ENCODE data around the gene DUSP18.
"Not testable (repeated sequence)": the region's sequence is repeated elsewhere in the genome, so short reads cannot be mapped to it uniquely, and the experiment has no call there.

DUSP18 gene

DNA sequence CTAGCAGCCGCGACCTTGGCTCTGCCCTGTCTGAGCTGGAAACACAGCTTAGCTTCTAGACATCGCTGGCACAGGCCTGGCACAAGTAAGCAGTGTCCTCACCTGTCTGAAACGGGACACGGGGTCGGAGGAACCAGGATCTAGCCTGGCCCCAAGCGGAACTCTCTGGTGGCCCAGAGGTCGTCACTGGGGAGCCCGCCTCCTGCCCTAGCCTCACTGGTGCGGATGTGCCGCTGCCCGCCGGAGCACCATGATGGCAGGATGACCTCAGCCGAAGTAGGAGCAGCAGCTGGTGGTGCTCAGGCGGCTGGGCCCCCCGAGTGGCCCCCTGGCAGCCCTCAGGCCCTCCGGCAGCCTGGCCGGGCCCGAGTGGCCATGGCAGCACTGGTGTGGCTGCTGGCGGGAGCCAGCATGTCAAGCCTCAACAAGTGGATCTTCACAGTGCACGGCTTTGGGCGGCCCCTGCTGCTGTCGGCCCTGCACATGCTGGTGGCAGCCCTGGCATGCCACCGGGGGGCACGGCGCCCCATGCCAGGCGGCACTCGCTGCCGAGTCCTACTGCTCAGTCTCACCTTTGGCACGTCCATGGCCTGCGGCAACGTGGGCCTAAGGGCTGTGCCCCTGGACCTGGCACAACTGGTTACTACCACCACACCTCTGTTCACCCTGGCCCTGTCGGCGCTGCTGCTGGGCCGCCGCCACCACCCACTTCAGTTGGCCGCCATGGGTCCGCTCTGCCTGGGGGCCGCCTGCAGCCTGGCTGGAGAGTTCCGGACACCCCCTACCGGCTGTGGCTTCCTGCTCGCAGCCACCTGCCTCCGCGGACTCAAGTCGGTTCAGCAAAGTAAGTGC lies 31.2 kb downstream of the DUSP18 start:
- no peak for DNase-seq

DNA sequence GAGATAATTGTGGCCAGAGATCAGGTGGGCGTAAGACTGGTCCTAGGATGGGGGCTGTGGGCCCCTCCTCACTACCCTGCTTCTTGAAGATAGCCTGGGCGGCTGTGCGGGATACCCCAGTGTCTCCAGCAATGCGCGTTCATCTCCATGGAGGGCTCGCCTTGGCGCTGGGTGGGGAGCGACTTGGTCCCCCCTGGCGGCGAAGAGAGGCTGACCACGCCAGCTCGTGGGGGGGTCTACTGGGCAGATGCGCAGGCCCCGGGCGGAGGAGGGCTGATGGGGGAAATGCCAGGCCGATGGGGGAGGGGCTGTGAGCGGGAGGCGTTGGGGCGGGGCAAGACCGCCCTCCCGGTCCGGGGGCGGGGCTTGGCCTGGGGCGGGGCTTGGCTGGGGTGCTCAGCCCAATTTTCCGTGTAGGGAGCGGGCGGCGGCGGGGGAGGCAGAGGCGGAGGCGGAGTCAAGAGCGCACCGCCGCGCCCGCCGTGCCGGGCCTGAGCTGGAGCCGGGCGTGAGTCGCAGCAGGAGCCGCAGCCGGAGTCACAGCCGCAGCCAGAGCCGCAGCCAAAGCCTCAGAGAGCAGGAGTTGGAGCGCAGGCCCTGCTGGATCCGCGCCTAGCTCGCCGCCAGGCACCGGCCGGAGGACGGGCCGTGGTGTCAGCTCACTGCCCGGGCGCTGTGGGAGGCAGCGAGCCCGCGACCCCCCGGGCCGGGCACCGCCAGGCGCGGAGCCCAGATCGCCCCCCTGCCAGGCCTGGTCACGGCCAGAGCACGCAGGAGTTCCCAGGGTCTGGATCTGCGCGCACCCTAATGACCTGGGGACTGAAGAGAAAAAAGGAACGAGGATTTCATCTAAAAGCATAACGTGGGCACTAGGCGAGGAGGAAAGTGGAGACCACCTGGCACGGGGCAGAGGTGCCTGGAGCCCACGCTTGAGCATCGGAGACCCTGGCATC lies 32.1 kb downstream of the DUSP18 start, which contains the start of gene SLC35E4:
SLC35E4 (plus strand) TSS at position 509 of the 953 bp plus-strand sequence. CDS start 670 bp downstream, outside the sequence.
- peak; percentile 52 for DNase-seq

GRCh38 chr22:30634471-30635233 lies 33.0 kb downstream of the DUSP18 start:
- peak; percentile 58 for DNase-seq

- DNase-seq = not testable (repeated sequence)
Measured at GRCh38 chr22:30631469-30631868, 36.2 kb downstream of the DUSP18 start.

DNA sequence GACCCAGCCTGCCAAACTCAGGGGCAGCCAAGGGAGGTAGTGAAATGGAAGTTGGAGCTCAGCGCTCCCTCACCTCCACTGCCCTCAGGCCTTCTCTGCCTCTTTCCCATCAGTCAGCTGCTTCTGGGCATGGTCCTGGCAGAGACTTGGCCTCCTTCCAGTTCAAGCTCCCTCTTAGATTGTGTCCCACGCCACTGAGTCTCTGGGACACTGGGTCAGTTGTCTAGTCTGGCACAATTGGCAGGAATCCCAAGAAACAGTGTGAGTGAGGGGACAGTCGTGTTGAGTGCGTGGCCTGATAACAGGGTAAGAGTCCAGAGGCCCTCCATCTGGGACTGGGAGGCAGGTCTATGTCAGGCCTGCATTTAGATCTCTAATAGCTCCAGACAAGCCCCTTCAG lies 39.2 kb downstream of the DUSP18 start:
- DNase-seq = no peak

DNA sequence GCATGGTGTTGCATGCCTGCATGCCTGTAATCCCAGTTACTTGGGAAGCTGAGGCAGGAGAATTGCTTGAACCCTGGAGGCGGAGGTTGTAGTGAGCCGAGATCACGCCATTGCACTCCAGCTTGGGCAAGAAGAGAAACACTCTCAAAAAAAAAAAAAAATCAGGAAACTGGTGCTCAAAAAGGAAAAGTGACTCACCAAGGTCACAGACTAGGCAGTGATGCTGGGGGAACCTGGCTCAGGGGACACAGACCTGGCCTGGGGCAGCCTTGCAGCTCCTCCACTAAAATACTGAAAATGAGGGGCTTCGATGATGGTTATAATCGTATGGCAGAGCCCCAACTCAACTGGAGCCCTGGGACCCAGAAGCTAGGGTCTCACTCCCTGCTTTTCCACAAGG lies 40.2 kb downstream of the DUSP18 start:
- DNase-seq = no peak

GRCh38 chr22:30626413-30626812 lies 41.3 kb downstream of the DUSP18 start:
- DNase-seq = no peak

DNA sequence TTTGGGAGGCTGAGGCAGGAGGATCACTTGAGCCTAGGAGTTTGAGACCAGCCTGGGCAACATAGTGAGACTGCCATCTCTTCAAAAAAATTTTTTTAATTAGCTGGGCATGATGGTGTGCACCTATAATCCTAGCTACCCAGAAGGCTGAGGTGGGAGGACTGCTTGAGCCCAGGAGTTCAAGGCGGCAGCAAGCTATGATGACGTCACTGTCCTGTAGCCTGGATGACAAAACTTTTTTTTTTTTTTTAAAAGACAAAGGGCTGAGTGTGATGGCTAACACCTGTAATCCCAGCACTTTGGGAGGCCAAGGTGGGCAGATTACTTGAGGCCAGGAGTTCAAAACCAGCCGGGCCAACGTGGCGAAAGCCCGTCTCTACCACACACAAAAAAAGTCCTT lies 47.8 kb downstream of the DUSP18 start:
- DNase-seq = not testable (repeated sequence)

GRCh38 chr22:30617819-30618218 lies 49.9 kb downstream of the DUSP18 start:
- no peak for DNase-seq

- no peak for DNase-seq
Measured at GRCh38 chr22:30615543-30615954, 52.1 kb downstream of the DUSP18 start.

GRCh38 chr22:30614879-30615278 lies 52.8 kb downstream of the DUSP18 start:
- no peak for DNase-seq

DNA sequence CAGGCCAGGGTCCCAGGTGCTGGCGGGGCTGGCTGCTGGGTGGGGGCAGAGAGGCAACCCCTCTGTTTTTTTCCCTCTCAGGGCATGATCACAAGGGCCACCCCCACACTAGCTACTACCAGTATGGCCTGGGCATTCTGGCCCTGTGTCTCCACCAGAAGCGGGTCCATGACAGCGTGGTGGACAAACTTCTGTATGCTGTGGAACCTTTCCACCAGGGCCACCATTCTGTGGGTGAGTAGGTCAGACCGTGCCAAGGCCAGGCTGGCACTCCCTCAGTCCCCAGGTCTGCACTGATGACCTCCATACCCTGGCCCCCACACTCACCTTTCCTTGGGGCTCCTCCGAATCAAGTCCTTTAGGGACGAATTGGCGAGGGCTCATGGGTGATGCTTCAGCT lies 53.4 kb downstream of the DUSP18 start:
- DNase-seq = no peak

GRCh38 chr22:30612789-30613188 lies 54.9 kb downstream of the DUSP18 start:
- DNase-seq = no peak
